ENCODE data around the gene MYO16. TPM values are rescaled to one million over a fixed set of nuclear protein-coding genes. Genes with fewer than 3 reads are reported as not detected.

MYO16 gene
- polyA plus RNA-seq, 2 of the 4 experiments (the other 2 are of a cell fraction), result 0.03 to 0.06 TPM

- ChIA-PET CTCF (no interaction called here), POLR2A (no interaction called here)
- TF ChIP-seq POLR2AphosphoS2 (conservative IDR thresholded peaks at IDR 0.05; ENCODE audit: low read length) (no peak), ESRRA (IDR thresholded peaks at IDR 0.05; ENCODE audit: borderline replicate concordance, low read length) (no peak), CBX2 (IDR thresholded peaks at IDR 0.05; ENCODE audit: borderline replicate concordance, low read depth) (no peak), BCL3 (IDR thresholded peaks at IDR 0.05) (no peak), ZNF302 (CRISPR knock-in tag; IDR thresholded peaks at IDR 0.05) (no peak), HEYL (CRISPR knock-in tag; IDR thresholded peaks at IDR 0.05) (no peak), CHD4 (IDR thresholded peaks at IDR 0.05; ENCODE audit: borderline replicate concordance) (no peak), FOXS1 (CRISPR knock-in tag; IDR thresholded peaks at IDR 0.05) (no peak), RCOR1 (IDR thresholded peaks at IDR 0.05; ENCODE audit: low read depth, low read length) (no peak), ZC3H11A (IDR thresholded peaks at IDR 0.05) (no peak), HOXB5 (CRISPR knock-in tag; IDR thresholded peaks at IDR 0.05) (no peak), HOXB13 (CRISPR knock-in tag; IDR thresholded peaks at IDR 0.05; ENCODE audit: low read depth) (no peak), MAX (IDR thresholded peaks at IDR 0.05) (no peak), ELK1 (IDR thresholded peaks at IDR 0.05; ENCODE audit: low read depth, low read length) (no peak), RNF2 (IDR thresholded peaks at IDR 0.05; ENCODE audit: borderline replicate concordance, low read depth) (no peak), HES2 (IDR thresholded peaks at IDR 0.05) (no peak), CEBPB (IDR thresholded peaks at IDR 0.05) (no peak), MYC (IDR thresholded peaks at IDR 0.05; ENCODE audit: borderline replicate concordance, low read length) (no peak), ZSCAN20 (CRISPR knock-in tag; IDR thresholded peaks at IDR 0.05) (no peak)
- no peak for FAIRE-seq
- Histone ChIP-seq H3K4me3 (no peak overlapping the region), H3K9me3 (no peaks in the 10 kb centered on the region), H3K4me1 (no peaks in the 10 kb centered on the region), H3K4me2 (no peak overlapping the region), H3K27ac (no peak overlapping the region)
- 51% methylated on average over 6 of the region's 6 CpGs for WGBS (ENCODE audit: missing lambda C conversion rate)
- no peak for ATAC-seq
- DNase-seq (ENCODE audit: low read depth in 1 of 2, low spot score in 1 of 2), result no peak
Measured at GRCh38 chr13:109074436-109074835, 445.0 kb downstream of the MYO16 start.

GRCh38 chr13:109074853-109075252 is 445.4 kb downstream of the MYO16 start:
- ATAC-seq (no peak), DNase-seq (ENCODE audit: low read depth in 1 of 2, low spot score in 1 of 2) (no peak), FAIRE-seq (no peak)
- WGBS (ENCODE audit: missing lambda C conversion rate), result 92% methylated on average over 3 of the region's 3 CpGs
- H3K4me2 ChIP-seq, result no peak overlapping the region
- H3K9me3 ChIP-seq, result no peaks in the 10 kb centered on the region
- no peak overlapping the region for H3K27ac ChIP-seq
- ChIA-PET CTCF (no interaction called here), POLR2A (no interaction called here)
- TF ChIP-seq ZSCAN20 (CRISPR knock-in tag; IDR thresholded peaks at IDR 0.05) (no peak), POLR2A (IDR thresholded peaks at IDR 0.05; ENCODE audit: low read length) (no peak), RNF2 (IDR thresholded peaks at IDR 0.05; ENCODE audit: borderline replicate concordance, low read depth) (no peak), E2F6 (IDR thresholded peaks at IDR 0.05; ENCODE audit: borderline replicate concordance, low read depth) (no peak), NR3C1 (IDR thresholded peaks at IDR 0.05) (no peak), FOXS1 (CRISPR knock-in tag; IDR thresholded peaks at IDR 0.05) (no peak), ZC3H11A (IDR thresholded peaks at IDR 0.05) (no peak), PHF8 (IDR thresholded peaks at IDR 0.05; ENCODE audit: borderline replicate concordance, low read depth) (no peak), USF2 (IDR thresholded peaks at IDR 0.05) (no peak)
- H3K4me3 ChIP-seq, result no peak overlapping the region
- no peaks in the 10 kb centered on the region for H3K4me1 ChIP-seq
